ENCODE measurements around the gene SYT7. TPM values are rescaled to one million over a fixed set of nuclear protein-coding genes. Genes with fewer than 3 reads are reported as not detected.
"Not testable (repeated sequence)": the region's sequence is repeated elsewhere in the genome, so short reads cannot be mapped to it uniquely, and the experiment has no call there.

The SYT7 gene
- total and polyA plus RNA-seq, 8 donors: 2.1 to 8.4 (median 6.8) TPM

DNA sequence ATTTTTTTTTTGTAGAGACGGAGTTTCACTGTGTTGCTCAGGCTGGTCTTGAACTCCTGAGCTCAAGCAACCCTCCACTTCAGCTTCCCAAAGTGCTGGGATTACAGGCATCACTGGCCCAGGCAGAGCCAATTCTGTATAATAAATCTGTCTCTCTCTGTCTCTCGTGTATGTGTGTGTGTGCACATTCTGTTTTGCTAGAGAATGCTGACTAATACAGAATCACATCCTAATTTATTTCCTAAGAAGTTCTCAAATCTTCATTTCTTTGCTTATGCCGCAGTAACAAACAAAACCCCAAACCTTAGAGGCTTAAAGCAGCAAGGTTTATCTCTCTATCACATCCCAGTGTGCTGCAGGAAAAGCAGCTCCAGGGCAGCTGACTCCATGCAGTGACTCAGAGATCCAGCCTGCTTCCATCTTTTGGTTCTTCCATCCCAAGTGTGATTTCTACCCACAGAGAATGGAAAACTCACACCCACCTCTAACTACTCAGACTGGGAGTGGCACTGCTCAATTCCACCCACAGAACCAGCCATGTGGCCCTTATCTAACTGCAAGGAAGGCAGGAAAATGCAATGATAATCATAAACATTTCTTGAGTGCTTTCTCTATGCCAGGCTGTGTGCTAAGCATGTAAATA, 107.4 kb downstream of the SYT7 start:
- TF ChIP-seq, protein P1, sequence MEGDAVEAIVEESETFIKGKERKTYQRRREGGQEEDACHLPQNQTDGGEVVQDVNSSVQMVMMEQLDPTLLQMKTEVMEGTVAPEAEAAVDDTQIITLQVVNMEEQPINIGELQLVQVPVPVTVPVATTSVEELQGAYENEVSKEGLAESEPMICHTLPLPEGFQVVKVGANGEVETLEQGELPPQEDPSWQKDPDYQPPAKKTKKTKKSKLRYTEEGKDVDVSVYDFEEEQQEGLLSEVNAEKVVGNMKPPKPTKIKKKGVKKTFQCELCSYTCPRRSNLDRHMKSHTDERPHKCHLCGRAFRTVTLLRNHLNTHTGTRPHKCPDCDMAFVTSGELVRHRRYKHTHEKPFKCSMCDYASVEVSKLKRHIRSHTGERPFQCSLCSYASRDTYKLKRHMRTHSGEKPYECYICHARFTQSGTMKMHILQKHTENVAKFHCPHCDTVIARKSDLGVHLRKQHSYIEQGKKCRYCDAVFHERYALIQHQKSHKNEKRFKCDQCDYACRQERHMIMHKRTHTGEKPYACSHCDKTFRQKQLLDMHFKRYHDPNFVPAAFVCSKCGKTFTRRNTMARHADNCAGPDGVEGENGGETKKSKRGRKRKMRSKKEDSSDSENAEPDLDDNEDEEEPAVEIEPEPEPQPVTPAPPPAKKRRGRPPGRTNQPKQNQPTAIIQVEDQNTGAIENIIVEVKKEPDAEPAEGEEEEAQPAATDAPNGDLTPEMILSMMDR (IDR thresholded peaks at IDR 0.05): no peak
- H3K36me3 ChIP-seq: peaks cover 0 to 43% of the 10 kb centered on the region in 2 donors
- no peak for DNase-seq
- H3K9me3 ChIP-seq: no peaks in the 10 kb centered on the region
- intact Hi-C loops (cut with DNase I): loop anchor here in 1 of 2 donors (10.0 kb wide), 1 partner anchor 151 kb away; no protein-coding TSS in a partner anchor
- ATAC-seq: peak; percentile 24
- peaks cover 13 to 16% of the 10 kb centered on the region in 2 donors for H3K4me1 ChIP-seq
- H3K4me3 ChIP-seq: no peak overlapping the region
- no peaks in the 10 kb centered on the region for H3K27me3 ChIP-seq
- H3K27ac ChIP-seq: peak overlapping the region in 1 of 2 donors; percentile 83

DNA sequence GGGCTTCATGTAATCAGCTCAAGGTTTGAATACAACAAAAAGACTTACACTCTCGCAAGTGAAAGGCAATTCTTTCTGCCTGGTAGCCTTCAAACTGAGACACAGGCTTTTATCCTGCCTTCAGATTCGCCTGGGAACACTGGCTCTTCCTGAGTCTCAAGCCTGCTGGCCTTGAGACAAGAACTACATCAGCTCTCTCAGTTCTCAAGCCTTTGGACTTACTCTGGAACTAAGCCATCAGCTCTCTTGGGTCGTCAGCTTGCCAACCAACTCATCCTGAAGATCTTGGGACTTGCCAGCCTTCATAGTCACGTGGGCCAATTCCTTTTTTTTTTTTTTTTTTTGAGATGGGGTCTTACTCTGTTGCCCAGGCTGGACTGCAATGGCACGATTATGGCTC, 108.0 kb downstream of the SYT7 start:
- DNase-seq: no peak
- TF ChIP-seq, protein P1 (IDR thresholded peaks at IDR 0.05): no peak
- peaks cover 0 to 49% of the 10 kb centered on the region in 2 donors for H3K36me3 ChIP-seq
- peak; percentile 45 for ATAC-seq
- peaks cover 12 to 15% of the 10 kb centered on the region in 2 donors for H3K4me1 ChIP-seq
- intact Hi-C loops (cut with DNase I): loop anchor here in 1 of 2 donors (10.0 kb wide), 1 partner anchor 152 kb away; no protein-coding TSS in a partner anchor
- no peaks in the 10 kb centered on the region for H3K27me3 ChIP-seq
- no peaks in the 10 kb centered on the region for H3K9me3 ChIP-seq
- H3K27ac ChIP-seq: peak overlapping the region; percentile 33 to 83
- no peak overlapping the region for H3K4me3 ChIP-seq

DNA sequence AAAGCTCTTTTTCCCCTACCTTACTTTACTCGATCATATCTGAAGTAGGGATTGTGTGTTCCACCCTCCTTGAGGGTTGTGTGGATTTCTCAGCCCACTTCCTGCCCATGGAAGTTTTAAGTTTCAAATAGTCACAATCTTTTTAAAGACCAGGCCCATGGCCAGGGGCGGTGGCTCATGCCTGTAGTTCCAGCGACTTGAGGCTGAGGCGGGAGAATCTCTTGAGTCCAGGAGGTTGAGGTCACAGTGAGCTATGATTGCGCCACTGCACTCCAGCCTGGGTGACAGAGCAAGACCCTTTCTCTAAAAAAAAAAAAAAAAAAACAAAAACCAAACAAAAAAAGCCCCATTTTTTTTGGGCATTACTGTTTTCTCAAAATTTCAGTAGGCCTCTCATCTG, 108.6 kb downstream of the SYT7 start:
- intact Hi-C loops (cut with DNase I): loop anchor here in 1 of 2 donors (10.0 kb wide), 1 partner anchor 153 kb away; no protein-coding TSS in a partner anchor
- ATAC-seq: peak; percentile 79
- H3K27me3 ChIP-seq: no peaks in the 10 kb centered on the region
- H3K36me3 ChIP-seq: peaks cover 0 to 54% of the 10 kb centered on the region in 2 donors
- H3K4me1 ChIP-seq: peaks cover 6 to 11% of the 10 kb centered on the region in 2 donors
- TF ChIP-seq, protein P1 (IDR thresholded peaks at IDR 0.05): no peak
- H3K9me3 ChIP-seq: no peaks in the 10 kb centered on the region
- H3K27ac ChIP-seq: peak overlapping the region; percentile 33 to 83
- no peak overlapping the region for H3K4me3 ChIP-seq
- peak in 1 of 4 donors; percentile 77 for DNase-seq

DNA sequence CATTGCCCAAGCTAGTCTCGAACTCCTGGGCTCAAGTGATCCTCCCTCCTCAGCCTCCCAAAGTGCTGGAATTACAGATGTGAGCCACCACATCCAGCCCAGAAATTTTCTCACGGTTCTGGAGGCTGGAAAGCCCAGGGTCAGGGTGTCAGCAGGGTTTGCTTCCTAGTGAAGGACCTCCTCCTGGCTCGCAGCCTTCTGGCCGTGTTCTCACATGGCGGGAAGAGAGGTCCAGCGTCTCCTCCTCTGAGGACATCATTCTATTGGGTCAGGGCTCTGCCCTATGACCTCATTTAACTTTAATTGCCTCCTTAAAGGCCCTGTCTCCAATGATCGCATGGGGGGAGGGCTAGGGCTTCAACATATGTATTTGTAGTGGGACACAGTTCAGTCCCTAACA, 112.9 kb downstream of the SYT7 start:
- Histone ChIP-seq H3K4me1 (peaks cover 6 to 11% of the 10 kb centered on the region in 2 donors), H3K36me3 (peaks cover 0 to 45% of the 10 kb centered on the region in 2 donors), H3K27me3 (no peaks in the 10 kb centered on the region), H3K9me3 (no peaks in the 10 kb centered on the region), H3K4me3 (no peak overlapping the region), H3K27ac (no peak overlapping the region)
- TF ChIP-seq, protein P1 (IDR thresholded peaks at IDR 0.05): no peak
- intact Hi-C loops (cut with DNase I): no loop called here
- DNase-seq (no peak), ATAC-seq (no peak)

DNA sequence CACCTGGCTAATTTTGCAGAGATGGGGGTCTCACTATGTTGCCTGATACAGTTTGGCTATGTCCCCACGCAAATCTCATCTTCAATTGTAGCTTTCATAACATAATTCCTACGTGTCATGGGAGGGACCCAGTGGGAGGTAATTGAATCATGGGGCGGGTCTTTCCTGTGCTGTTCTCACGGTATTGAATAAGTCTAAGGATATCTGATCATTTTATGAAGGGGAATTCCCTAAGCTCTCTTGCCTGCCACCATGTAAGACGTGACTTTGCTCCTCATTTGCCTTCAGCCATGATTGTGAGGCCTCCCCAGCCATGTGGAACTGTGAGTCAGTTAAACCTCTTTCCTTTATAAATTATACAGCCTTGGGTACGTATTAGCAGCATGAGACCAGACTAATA, 113.3 kb downstream of the SYT7 start:
- H3K4me3 ChIP-seq; H3K9me3 ChIP-seq; H3K4me1 ChIP-seq; DNase-seq; H3K27me3 ChIP-seq; ATAC-seq; intact Hi-C loops (cut with DNase I); H3K27ac ChIP-seq: not testable (repeated sequence)
- peaks cover 0 to 45% of the 10 kb centered on the region in 2 donors for H3K36me3 ChIP-seq

Small RNA genes within 50 kb of the gene (microRNA-seq; reads per million reads assigned to microRNA genes)
- 0 reads per million in 2 donors for gene MIR4488

Other genes with a start within 250 kb of the SYT7 start
- 100 to 1,000 TPM; 140 to 163 TPM for gene DDB1, start 248.0 kb downstream of the SYT7 start, total RNA-seq
- 100 to 1,000 TPM; 173 to 203 (median 187) TPM for gene DDB1, start 248.0 kb downstream of the SYT7 start, polyA plus RNA-seq (ENCODE audit: insufficient read length in 6 of 6)
- gene TKFC, start 247.8 kb downstream of the SYT7 start, total RNA-seq: 10 to 100 TPM; 48.1 to 48.5 TPM
- 10 to 100 TPM; 26.6 to 33.7 (median 31.4) TPM for gene TKFC, start 247.8 kb downstream of the SYT7 start, polyA plus RNA-seq (ENCODE audit: insufficient read length in 6 of 6)
- 10 to 100 TPM; 49.1 to 56.9 TPM for gene CYB561A3, start 219.2 kb downstream of the SYT7 start, total RNA-seq
- 10 to 100 TPM; 31.7 to 39.7 (median 34.9) TPM for gene CYB561A3, start 219.2 kb downstream of the SYT7 start, polyA plus RNA-seq (ENCODE audit: insufficient read length in 6 of 6)
- gene TMEM138, start 218.7 kb downstream of the SYT7 start, total RNA-seq: 10 to 100 TPM; 37.5 to 50.5 TPM
- 10 to 100 TPM; 40.6 to 48.1 (median 43.2) TPM for gene TMEM138, start 218.7 kb downstream of the SYT7 start, polyA plus RNA-seq (ENCODE audit: insufficient read length in 6 of 6)
- gene TMEM216, start 188.5 kb downstream of the SYT7 start, total RNA-seq: 10 to 100 TPM; 10.3 to 10.4 TPM
- gene TMEM216, start 188.5 kb downstream of the SYT7 start, polyA plus RNA-seq (ENCODE audit: insufficient read length in 6 of 6): 10 to 100 TPM; 30.6 to 36.6 (median 32.7) TPM
- 10 to 100 TPM; 56.2 to 70.1 TPM for gene CPSF7, start 151.1 kb downstream of the SYT7 start, total RNA-seq
- 100 to 1,000 TPM; 106 to 124 (median 117) TPM for gene CPSF7, start 151.1 kb downstream of the SYT7 start, polyA plus RNA-seq (ENCODE audit: insufficient read length in 6 of 6)
- 10 to 100 TPM; 32.1 to 38.2 TPM for gene SDHAF2, start 151.0 kb downstream of the SYT7 start, total RNA-seq
- 10 to 100 TPM; 37.6 to 48.9 (median 41.6) TPM for gene SDHAF2, start 151.0 kb downstream of the SYT7 start, polyA plus RNA-seq (ENCODE audit: insufficient read length in 6 of 6)
- gene LRRC10B, start 72.3 kb downstream of the SYT7 start, total RNA-seq: 1 to 10 TPM in 1 of 2 donors, under 1 TPM in 1; 0.29 to 5.5 TPM
- 1 to 10 TPM in 4 of 6 donors, under 1 TPM in 2; 0.54 to 4.0 (median 1.9) TPM for gene LRRC10B, start 72.3 kb downstream of the SYT7 start, polyA plus RNA-seq (ENCODE audit: insufficient read length in 6 of 6)
- 1 to 10 TPM; 4.2 to 4.3 TPM for gene DAGLA, start 99.3 kb upstream of the SYT7 start, total RNA-seq
- gene DAGLA, start 99.3 kb upstream of the SYT7 start, polyA plus RNA-seq (ENCODE audit: insufficient read length in 6 of 6): 1 to 10 TPM; 2.2 to 4.3 (median 3.3) TPM
- gene MYRF, start 171.6 kb upstream of the SYT7 start, total RNA-seq: 10 to 100 TPM; 15.4 to 17.3 TPM
- 10 to 100 TPM; 24.3 to 37.2 (median 30.8) TPM for gene MYRF, start 171.6 kb upstream of the SYT7 start, polyA plus RNA-seq (ENCODE audit: insufficient read length in 6 of 6)
- 100 to 1,000 TPM; 129 to 136 TPM for gene TMEM258, start 211.5 kb upstream of the SYT7 start, total RNA-seq
- 100 to 1,000 TPM; 150 to 185 (median 168) TPM for gene TMEM258, start 211.5 kb upstream of the SYT7 start, polyA plus RNA-seq (ENCODE audit: insufficient read length in 6 of 6)
- gene FEN1, start 211.8 kb upstream of the SYT7 start, total RNA-seq: 10 to 100 TPM; 13.9 to 23.1 TPM
- 10 to 100 TPM; 24.6 to 42.4 (median 27.3) TPM for gene FEN1, start 211.8 kb upstream of the SYT7 start, polyA plus RNA-seq (ENCODE audit: insufficient read length in 6 of 6)
- 100 to 1,000 TPM in 1 of 2 donors, 10 to 100 TPM in 1; 51.9 to 161 TPM for gene FADS1, start 235.9 kb upstream of the SYT7 start, total RNA-seq
- gene FADS1, start 235.9 kb upstream of the SYT7 start, polyA plus RNA-seq (ENCODE audit: insufficient read length in 6 of 6): 10 to 100 TPM; 21.5 to 41.7 (median 31.3) TPM
- gene FADS2, start 247.2 kb upstream of the SYT7 start, total RNA-seq: 100 to 1,000 TPM; 153 to 295 TPM
- gene FADS2, start 247.2 kb upstream of the SYT7 start, polyA plus RNA-seq (ENCODE audit: insufficient read length in 6 of 6): 100 to 1,000 TPM in 1 of 6 donors, 10 to 100 TPM in 5; 45.4 to 121 (median 85.6) TPM

All from left lung (tissue), 10 donors.